ENCODE data around the gene LSM8.
"Not testable (repeated sequence)": the region's sequence is repeated elsewhere in the genome, so short reads cannot be mapped to it uniquely, and the experiment has no call there.

Gene LSM8

DNA sequence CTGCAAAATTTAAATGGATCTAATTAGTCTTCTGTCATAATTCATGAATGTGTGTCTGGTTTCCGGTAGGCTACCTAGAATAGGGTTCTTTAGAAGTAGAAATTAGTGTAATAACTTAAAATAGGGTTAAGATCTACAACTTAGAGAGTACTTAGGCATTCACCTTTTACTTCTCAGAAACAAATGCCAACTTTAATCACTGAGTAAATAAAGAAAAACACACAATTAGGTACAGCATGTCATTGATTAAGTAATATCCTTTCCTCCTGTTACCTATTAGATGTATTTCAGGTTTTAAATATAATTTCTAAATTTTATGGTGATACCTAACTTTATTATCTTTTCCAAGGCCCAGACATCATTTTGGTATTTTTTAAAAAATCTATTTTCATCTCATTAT lies 49.8 kb downstream of the LSM8 start:
- DNase-seq (ENCODE audit: low read depth, low spot score) = no peak
- in situ Hi-C loops (cut with HindIII; ENCODE audit: low sequenced_read_pairs) = no loop called here
- H3K4me3 ChIP-seq (ENCODE audit: low read depth, low read length) = no peak overlapping the region
- no peak for TF ChIP-seq CTCF (IDR thresholded peaks at IDR 0.05; ENCODE audit: low read depth, low read length)

DNA sequence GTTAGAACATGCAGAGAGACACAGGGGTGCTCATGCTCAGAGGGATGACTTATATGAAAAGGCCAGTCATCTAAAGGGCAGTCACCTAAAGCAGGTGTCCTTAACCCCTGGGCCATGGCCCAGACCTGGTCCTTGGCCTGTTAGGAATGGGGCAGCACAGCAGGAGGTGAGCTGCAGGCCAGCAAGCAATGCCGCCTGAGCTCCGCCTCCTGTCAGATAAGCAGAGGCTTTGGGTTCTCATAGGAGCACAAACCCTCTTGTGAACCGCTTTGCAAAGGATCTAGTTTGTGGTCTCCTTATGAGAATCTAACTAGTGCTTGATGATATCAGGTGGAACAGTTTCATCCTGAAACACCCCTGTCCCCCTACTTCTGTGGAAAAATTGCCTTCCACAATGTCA lies 55.0 kb downstream of the LSM8 start:
- TF ChIP-seq CTCF (IDR thresholded peaks at IDR 0.05; ENCODE audit: low read depth, low read length) = no peak
- no peak overlapping the region for H3K4me3 ChIP-seq (ENCODE audit: low read depth, low read length)
- DNase-seq (ENCODE audit: low read depth, low spot score) = no peak
- in situ Hi-C loops (cut with HindIII; ENCODE audit: low sequenced_read_pairs) = no loop called here

GRCh38 chr7:118240320-118240719 lies 56.4 kb downstream of the LSM8 start:
- H3K4me3 ChIP-seq (ENCODE audit: low read depth, low read length); in situ Hi-C loops (cut with HindIII; ENCODE audit: low sequenced_read_pairs); DNase-seq (ENCODE audit: low read depth, low spot score): not testable (repeated sequence)

Measured in astrocyte of the spinal cord (primary cell).